CD4-positive, alpha-beta T cell (primary cell): Measurements from ENCODE around the gene SLC11A1. TPM values are rescaled to one million over a fixed set of nuclear protein-coding genes. Genes with fewer than 3 reads are reported as not detected.

Experiments
- ATAC-seq: fragments of 200-7000 bp; cut with Tn5 transposase; one replicate; pipeline ENCODE4 v1.10.0; 2022; ENCODE audit warnings: mild to moderate bottlenecking; ENCODE audit not compliant: poor library complexity
- CTCF ChIA-PET: fragments of 350-600 bp; sonication (Branson Sonifier 250); formaldehyde crosslinking; loops from one replicate; lab custom pipeline; 2021; ENCODE audit warnings: antibody characterized with exemption, inconsistent platforms; lab: Charles Lee
- POLR2A ChIA-PET: fragments of 350-600 bp; sonication (Branson Sonifier 250); formaldehyde crosslinking; loops from one replicate; lab custom pipeline; 2021; ENCODE audit warnings: antibody characterized with exemption, inconsistent platforms; lab: Charles Lee
- DNase-seq, 14 experiments: peaks; one replicate each; pipeline ENCODE4 v3.0.0-alpha.2; 2013 to 2020; ENCODE audit warnings: mixed read lengths in 2 of 14
- H3K27ac ChIP-seq, 2 donors: one replicate each; pipeline versions ENCODE4 v1.5.1 to v1.7.0; 2013; ENCODE audit warnings: low read length in 2 of 2, low read depth in 1 of 2, mild to moderate bottlenecking in 1 of 2
- H3K27me3 ChIP-seq, 2 experiments: 1 replicate in 1 of 2; 2 replicates in 1 of 2; pipeline versions ENCODE4 v1.6.1 to v1.7.0; 2013; ENCODE audit warnings: low read length in 2 of 2, control low read depth in 1 of 2, mild to moderate bottlenecking in 1 of 2, moderate library complexity in 1 of 2; ENCODE audit not compliant: insufficient read depth in 2 of 2, control insufficient read depth in 1 of 2
- H3K36me3 ChIP-seq: one replicate; pipeline ENCODE4 v1.6.1; 2013; ENCODE audit warnings: low read length, control low read depth; ENCODE audit not compliant: insufficient read depth
- H3K4me1 ChIP-seq: one replicate; pipeline ENCODE4 v1.6.1; 2013; ENCODE audit warnings: low read length, control low read depth; ENCODE audit not compliant: insufficient read depth
- H3K4me3 ChIP-seq: one replicate; pipeline ENCODE4 v1.5.1; 2013; ENCODE audit warnings: mild to moderate bottlenecking, low read length, moderate library complexity
- H3K9me3 ChIP-seq, 2 experiments: 1 replicate in 1 of 2; 2 replicates in 1 of 2; pipeline versions ENCODE4 v1.6.1 to v1.7.0; 2013; ENCODE audit warnings: low read length in 2 of 2, mild to moderate bottlenecking in 2 of 2, control low read depth in 1 of 2, moderate library complexity in 1 of 2; ENCODE audit not compliant: control insufficient read depth in 1 of 2, insufficient read depth in 1 of 2
- H3K27ac Mint-ChIP-seq: one replicate; pipeline ENCODE4 v1.8.0; 2020; ENCODE audit warnings: mixed read lengths
- H3K27me3 Mint-ChIP-seq: one replicate; pipeline ENCODE4 v1.8.0; 2021; ENCODE audit warnings: mixed read lengths
- H3K36me3 Mint-ChIP-seq: one replicate; pipeline ENCODE4 v1.8.0; 2021; ENCODE audit warnings: low read depth, mixed read lengths
- H3K4me1 Mint-ChIP-seq: one replicate; pipeline ENCODE4 v1.8.0; 2021; ENCODE audit warnings: low read depth, mixed read lengths
- H3K4me3 Mint-ChIP-seq: one replicate; pipeline ENCODE4 v1.8.0; 2020; ENCODE audit warnings: mild to moderate bottlenecking, mixed read lengths
- H3K9me3 Mint-ChIP-seq: one replicate; pipeline ENCODE4 v1.8.0; 2020; ENCODE audit warnings: mixed read lengths
- CTCF ChIP-seq: fragments of 200-600 bp; IDR thresholded peaks from one replicate; pipeline ENCODE4 v1.8.0; 2022; ENCODE audit warnings: antibody characterized with exemption, mild to moderate bottlenecking
- intact Hi-C, 2 experiments: fragments of 100-400 bp; cut with DNase I in 1 of 2; cut with micrococcal nuclease in 1 of 2; formaldehyde crosslinking; loops; one replicate each; pipeline versions ENCODE4 v1.15.1 to v1.9.0; 2023 to 2025; cut with DNase I, micrococcal nuclease
- total RNA-seq, 174 experiments: library from RNA in 2 of 174; stranded (reverse) in 2 of 174; gene quantifications; one replicate each; pipeline ENCODE4 v1.2.3 and lab custom pipeline; 2021 to 2026

The SLC11A1 gene
- total RNA-seq, 2 experiments from 2014 or later = 4.9 to 6.3 TPM

DNA sequence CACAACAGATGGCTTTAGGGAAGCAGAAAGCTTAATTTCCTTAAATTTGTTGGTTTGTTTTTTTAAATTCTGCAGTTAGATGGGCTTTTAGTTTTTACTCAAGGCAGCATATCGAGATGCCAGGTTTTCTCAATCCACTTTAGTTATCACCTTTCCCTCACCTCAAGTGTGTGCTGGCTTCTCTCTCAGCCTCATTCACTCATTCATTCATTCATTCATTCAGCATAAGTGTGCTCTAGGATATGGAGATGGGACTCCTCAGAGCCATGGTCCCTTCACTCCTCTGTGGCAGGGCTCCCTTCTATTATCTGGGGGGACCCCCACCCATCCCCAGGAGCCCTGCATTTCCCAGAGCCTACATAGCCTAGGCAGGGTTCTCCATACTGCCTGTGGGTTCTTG, 55.9 kb downstream of the SLC11A1 start:
- H3K4me3 Mint-ChIP-seq = no peak overlapping the region
- Histone ChIP-seq H3K36me3 (no peaks in the 10 kb centered on the region), H3K9me3 (no peaks in the 10 kb centered on the region), H3K4me3 (no peak overlapping the region), H3K27ac (no peak overlapping the region), H3K4me1 (no peaks in the 10 kb centered on the region), H3K27me3 (no peaks in the 10 kb centered on the region)
- intact Hi-C loops = no loop called here
- POLR2A ChIA-PET = no interaction called here
- no peak for DNase-seq
- no peak for ATAC-seq
- H3K9me3 Mint-ChIP-seq = no peaks in the 10 kb centered on the region
- no peaks in the 10 kb centered on the region for H3K27me3 Mint-ChIP-seq
- no peak for TF ChIP-seq CTCF
- H3K36me3 Mint-ChIP-seq = no peaks in the 10 kb centered on the region
- no peaks in the 10 kb centered on the region for H3K4me1 Mint-ChIP-seq
- CTCF ChIA-PET = interaction anchor here (0.9 kb wide), 1 partner anchor 19 kb away, joined by 3 read pairs; no protein-coding TSS in a partner anchor
- H3K27ac Mint-ChIP-seq = no peak overlapping the region

DNA sequence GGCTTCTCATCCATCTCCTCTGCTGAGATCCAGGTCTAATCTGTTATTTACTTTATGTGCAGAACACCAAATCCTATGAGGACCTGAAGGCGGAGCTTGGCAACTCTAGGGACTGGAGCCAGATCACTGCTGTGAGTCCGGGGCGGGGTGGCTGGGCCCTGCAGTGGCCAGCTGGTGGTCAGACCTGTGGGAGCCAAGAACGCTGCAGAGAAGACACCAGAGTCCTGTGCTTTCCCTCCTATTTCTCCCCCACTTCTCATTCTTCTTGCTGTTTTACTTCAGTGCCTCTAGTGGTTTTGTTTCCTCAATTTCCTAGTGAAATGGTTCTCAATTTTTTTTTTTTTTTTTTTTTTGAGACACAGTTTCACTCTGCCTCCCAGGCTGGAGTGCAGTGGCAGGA, 56.5 kb downstream of the SLC11A1 start:
- ChIA-PET CTCF (interaction anchor here (0.6 kb wide), 1 partner anchor 210 kb away, joined by 5 read pairs; no protein-coding TSS in a partner anchor), POLR2A (no interaction called here)
- Histone ChIP-seq H3K27me3 (no peaks in the 10 kb centered on the region), H3K4me1 (no peaks in the 10 kb centered on the region), H3K36me3 (no peaks in the 10 kb centered on the region), H3K27ac (no peak overlapping the region), H3K4me3 (no peak overlapping the region), H3K9me3 (no peaks in the 10 kb centered on the region)
- H3K27ac Mint-ChIP-seq = no peak overlapping the region
- ATAC-seq (no peak), DNase-seq (no peak)
- H3K4me1 Mint-ChIP-seq = no peaks in the 10 kb centered on the region
- no peak for TF ChIP-seq CTCF
- no peaks in the 10 kb centered on the region for H3K9me3 Mint-ChIP-seq
- no peaks in the 10 kb centered on the region for H3K27me3 Mint-ChIP-seq
- H3K4me3 Mint-ChIP-seq = no peak overlapping the region
- H3K36me3 Mint-ChIP-seq = no peaks in the 10 kb centered on the region
- intact Hi-C loops = no loop called here

DNA sequence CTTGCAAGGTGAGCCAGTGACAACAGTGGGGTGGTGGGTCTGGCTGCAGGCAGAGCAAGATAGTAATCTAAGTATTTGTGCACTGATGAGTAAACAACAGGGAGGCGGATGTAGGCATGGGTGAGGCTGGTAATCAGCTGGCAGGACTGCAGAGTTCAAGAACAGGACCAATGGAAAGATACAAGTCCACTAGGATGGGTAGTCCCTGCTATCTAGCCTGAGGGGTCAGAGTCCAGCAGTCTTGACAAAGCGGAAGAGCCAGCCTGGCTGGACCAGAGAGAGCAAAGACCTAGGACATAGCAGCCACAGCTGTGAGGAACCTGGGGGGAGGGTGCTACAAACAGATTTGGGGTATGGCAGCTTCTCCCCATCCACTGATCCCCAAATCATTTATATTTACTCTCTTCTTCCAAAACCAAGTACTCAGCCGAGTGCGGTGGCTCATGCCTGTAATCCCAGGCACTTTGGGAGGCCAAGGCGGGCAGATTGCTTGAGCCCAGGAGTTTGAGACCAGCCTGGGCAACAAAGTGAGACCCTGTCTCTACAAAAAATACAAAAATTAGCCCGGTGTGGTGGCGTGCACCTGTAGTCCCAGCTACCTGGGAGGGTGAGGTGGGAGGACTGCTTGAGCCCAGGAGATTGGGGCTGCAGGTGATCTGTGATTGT, 62.8 kb downstream of the SLC11A1 start:
- Mint-ChIP-seq H3K4me3 (no peak overlapping the region), H3K27ac (no peak overlapping the region), H3K27me3 (no peaks in the 10 kb centered on the region), H3K4me1 (no peaks in the 10 kb centered on the region), H3K36me3 (peaks cover 17% of the 10 kb centered on the region), H3K9me3 (no peaks in the 10 kb centered on the region)
- ChIA-PET CTCF (no interaction called here), POLR2A (no interaction called here)
- no peak overlapping the region for H3K27ac ChIP-seq
- peaks cover 12% of the 10 kb centered on the region for H3K36me3 ChIP-seq
- TF ChIP-seq CTCF = no peak
- H3K4me3 ChIP-seq = no peak overlapping the region
- no peaks in the 10 kb centered on the region for H3K27me3 ChIP-seq
- DNase-seq (no peak), ATAC-seq (no peak)
- H3K9me3 ChIP-seq = no peaks in the 10 kb centered on the region
- intact Hi-C loops = no loop called here
- H3K4me1 ChIP-seq = no peaks in the 10 kb centered on the region
